ENCODE data around the gene AURKA.

The AURKA gene

GRCh38 chr20:56382696-56383095 lies 9.3 kb downstream of the AURKA start:
- TF ChIP-seq CTCF (IDR thresholded peaks at IDR 0.05; ENCODE audit: borderline replicate concordance, insufficient read depth, low read depth, low read length) = no peak
- no peak overlapping the region for H3K4me3 ChIP-seq (ENCODE audit: low read depth, low read length)

GRCh38 chr20:56381501-56381900 lies 10.5 kb downstream of the AURKA start:
- TF ChIP-seq CTCF (IDR thresholded peaks at IDR 0.05; ENCODE audit: borderline replicate concordance, insufficient read depth, low read depth, low read length) = no peak

GRCh38 chr20:56380375-56380774 lies 11.6 kb downstream of the AURKA start:
- no peak for TF ChIP-seq CTCF (IDR thresholded peaks at IDR 0.05; ENCODE audit: borderline replicate concordance, insufficient read depth, low read depth, low read length)
- H3K4me3 ChIP-seq (ENCODE audit: low read depth, low read length) = no peak overlapping the region

More at GRCh38 chr20:56381501-56381900, 10.5 kb downstream of the AURKA start:
- no peak overlapping the region for H3K4me3 ChIP-seq (ENCODE audit: low read depth, low read length)

- H3K4me3 ChIP-seq (ENCODE audit: low read depth, low read length) = no peak overlapping the region
- TF ChIP-seq CTCF (IDR thresholded peaks at IDR 0.05; ENCODE audit: borderline replicate concordance, insufficient read depth, low read depth, low read length) = no peak
Observed at GRCh38 chr20:56378386-56378785, 13.6 kb downstream of the AURKA start.

- no peak overlapping the region for H3K4me3 ChIP-seq (ENCODE audit: low read depth, low read length)
Observed at GRCh38 chr20:56376331-56376730, 15.7 kb downstream of the AURKA start.

GRCh38 chr20:56373942-56374341 lies 18.1 kb downstream of the AURKA start:
- no peak overlapping the region for H3K4me3 ChIP-seq (ENCODE audit: low read depth, low read length)
- no peak for TF ChIP-seq CTCF (IDR thresholded peaks at IDR 0.05; ENCODE audit: borderline replicate concordance, insufficient read depth, low read depth, low read length)

More at GRCh38 chr20:56376331-56376730, 15.7 kb downstream of the AURKA start:
- no peak for TF ChIP-seq CTCF (IDR thresholded peaks at IDR 0.05; ENCODE audit: borderline replicate concordance, insufficient read depth, low read depth, low read length)

- H3K4me3 ChIP-seq (ENCODE audit: low read depth, low read length) = no peak overlapping the region
- TF ChIP-seq CTCF (IDR thresholded peaks at IDR 0.05; ENCODE audit: borderline replicate concordance, insufficient read depth, low read depth, low read length) = no peak
Observed at GRCh38 chr20:56372850-56373249, 19.2 kb downstream of the AURKA start.

All from GM12875 (cell line).